K562 (cell line): ENCODE data around the gene CCDC183. TPM values are rescaled to one million over a fixed set of nuclear protein-coding genes. Genes with fewer than 3 reads are reported as not detected.

Experiments used
- ELF4 ChIP-seq: fragments of 450-650 bp; formaldehyde crosslinking; IDR thresholded peaks from 2 replicates; pipeline ENCODE4 v1.4.0; 2022; ENCODE audit warnings: missing genetic modification characterization
- EP400 ChIP-seq: fragments of 450-650 bp; IDR thresholded peaks from 2 replicates; pipeline ENCODE4 v1.6.1; 2017; ENCODE audit warnings: antibody characterized with exemption, mild to moderate bottlenecking, moderate library complexity
- ETS1 ChIP-seq: conservative IDR thresholded peaks from 2 replicates; pipeline ENCODE4 v1.6.1; 2011; ENCODE audit warnings: low read depth, mild to moderate bottlenecking, low read length; ENCODE audit not compliant: control insufficient read depth
- HDAC6 ChIP-seq: IDR thresholded peaks from 2 replicates; pipeline ENCODE4 v1.6.1; 2012; ENCODE audit warnings: low read depth, mild to moderate bottlenecking, control low read depth, inconsistent platforms, low read length, moderate library complexity
- HINFP ChIP-seq: fragments of 450-650 bp; conservative IDR thresholded peaks from 2 replicates; pipeline ENCODE4 v1.6.1; 2016; ENCODE audit warnings: missing genetic modification characterization, low read depth, mild to moderate bottlenecking, control low read depth, missing compliant biosample characterization
- HIVEP1 ChIP-seq: fragments of 250-450 bp; sonication (Bioruptor Pico); IDR thresholded peaks from 2 replicates; pipeline ENCODE4 v1.4.0; 2020; ENCODE audit warnings: mild to moderate bottlenecking
- MNT ChIP-seq, 2 experiments: fragments of 450-650 bp; conservative IDR thresholded peaks; 2 replicates each; pipeline ENCODE4 v1.6.1; 2017; ENCODE audit warnings: mild to moderate bottlenecking in 2 of 2, moderate library complexity in 2 of 2
- NCOA4 ChIP-seq: fragments of 450-650 bp; IDR thresholded peaks from 2 replicates; pipeline ENCODE4 v1.6.1; 2018; ENCODE audit warnings: mild to moderate bottlenecking; ENCODE audit not compliant: partially characterized antibody
- POLR2G ChIP-seq: fragments of 200-400 bp; formaldehyde crosslinking; IDR thresholded peaks from 2 replicates; pipeline ENCODE4 v1.6.1; 2017; ENCODE audit warnings: low read depth, mild to moderate bottlenecking, antibody characterized with exemption, low read length, moderate library complexity
- THRB ChIP-seq: fragments of 450-650 bp; formaldehyde crosslinking; conservative IDR thresholded peaks from 2 replicates; pipeline ENCODE4 v1.4.0; 2022; ENCODE audit warnings: mild to moderate bottlenecking, missing genetic modification characterization
- TOE1 ChIP-seq, 2 experiments: fragments of 450-650 bp in 1 of 2; sonication (generic) in 1 of 2; formaldehyde crosslinking in 1 of 2; IDR thresholded peaks; 2 replicates each; pipeline versions ENCODE4 v1.7.1 to v1.8.0; 2016 to 2022; ENCODE audit warnings: borderline replicate concordance in 2 of 2, mild to moderate bottlenecking in 2 of 2, antibody characterized with exemption in 1 of 2, inconsistent platforms in 1 of 2, low read depth in 1 of 2, missing genetic modification reagents in 1 of 2, moderate library complexity in 1 of 2
- ZBTB49 ChIP-seq: sonication (generic); formaldehyde crosslinking; IDR thresholded peaks from 2 replicates; pipeline ENCODE4 v1.8.0; 2022; ENCODE audit warnings: missing genetic modification reagents, mild to moderate bottlenecking, borderline replicate concordance
- ZNF740 ChIP-seq, 3 experiments: fragments of 200-800 bp in 1 of 3; sonication (Bioruptor generic) in 1 of 3; sonication (generic) in 1 of 3; formaldehyde crosslinking in 1 of 3; IDR thresholded peaks; 2 replicates each; pipeline versions ENCODE4 v1.6.1 to v1.8.0; 2016 to 2022; ENCODE audit warnings: mild to moderate bottlenecking in 2 of 3, missing compliant biosample characterization in 2 of 3, missing genetic modification characterization in 2 of 3, missing genetic modification reagents in 1 of 3
- ZNF778 ChIP-seq: fragments of 450-650 bp; formaldehyde crosslinking; IDR thresholded peaks from 2 replicates; pipeline ENCODE4 v1.4.0; 2020; ENCODE audit warnings: mild to moderate bottlenecking, moderate library complexity
- polyA plus RNA-seq, 8 experiments: library from polyadenylated mRNA; depleted of rRNA in 4 of 8; stranded (reverse) in 5 of 8; unstranded in 3 of 8; fragments of >200 nt; fragmentation: Nextera tagmentation in 2 of 8; fragmentation: Illumina TruSeq in 1 of 8; extraction: Ambion mirVana in 2 of 8; extraction: Trizol in 1 of 8; gene quantifications; 2 replicates each; pipeline versions ENCODE4 v1.2.1 to v1.2.3, GENCODE V29; 2011 to 2014; ENCODE audit warnings: inconsistent platforms in 1 of 8, missing spikeins in 1 of 8
- total RNA-seq, 7 experiments: library from RNA; depleted of rRNA in 6 of 7; stranded (reverse); fragments of >200 nt in 6 of 7; fragmentation: Illumina TruSeq in 2 of 7; extraction: Trizol in 2 of 7; gene quantifications; 2 replicates each; pipeline versions ENCODE4 v1.2.1 to v1.2.3, GENCODE V29; 2011 to 2021; ENCODE audit warnings: low replicate concordance in 1 of 7

The CCDC183 gene
- total and polyA plus RNA-seq, 9 of the 15 experiments (the other 6 are each of a cell fraction or from before 2014, with no cell fraction given), result 0.21 to 0.60 (median 0.29) TPM; not detected in 4

GRCh38 chr9:136847826-136848392 is 51.8 kb downstream of the CCDC183 start (continued):
- TF ChIP-seq HDAC6 (0 out of 2 replicates have a peak, but pooled peaks have one; percentile 66), HINFP (tag) (peak; percentile 60), EP400 (peak; percentile 76), POLR2G (peak; percentile 94), ELF4 (CRISPR knock-in tag) (no peak), TOE1 (IDR thresholded peaks at IDR 0.05; ENCODE audit: borderline replicate concordance) (no peak), TOE1 (CRISPR knock-in tag; IDR thresholded peaks at IDR 0.05; ENCODE audit: borderline replicate concordance, low read depth) (peak; percentile 87; the same call in 1 of the 2 replicates), ETS1 (peak; percentile 9; the same call in 1 of the 2 replicates), THRB (peak; percentile 25; the same call in 1 of the 2 replicates), HIVEP1 (CRISPR knock-in tag) (0 out of 2 replicates have a peak, but pooled peaks have one; percentile 43), ZBTB49 (CRISPR knock-in tag) (0 out of 2 replicates have a peak, but pooled peaks have one; percentile 32), ZNF740 (CRISPR knock-in tag; IDR thresholded peaks at IDR 0.05) (no peak), ZNF740 (tag; IDR thresholded peaks at IDR 0.05) (no peak), MNT (conservative IDR thresholded peaks at IDR 0.05) (peak; percentile 68 to 81; a peak in 2 of 4 replicates), NCOA4 (no peak), ZNF778 (no peak)
